ENCODE measurements around the gene PC. TPM values are rescaled to one million over a fixed set of nuclear protein-coding genes. Genes with fewer than 3 reads are reported as not detected.

Gene PC
- total RNA-seq, 1 donor from 2014 or later: 30.3 TPM

Other genes starting within 250 kb of the PC start
- gene SPTBN2, start 229.2 kb downstream of the PC start, total RNA-seq (ENCODE audit: insufficient read depth, low replicate concordance): 46.5 TPM
- gene RCE1, start 114.9 kb downstream of the PC start, total RNA-seq (ENCODE audit: insufficient read depth, low replicate concordance): 12.3 TPM
- gene LRFN4, start 101.3 kb downstream of the PC start, total RNA-seq (ENCODE audit: insufficient read depth, low replicate concordance): 4.6 TPM
- gene C11orf86, start 16.9 kb upstream of the PC start, total RNA-seq (ENCODE audit: insufficient read depth, low replicate concordance): not detected
- gene SYT12, start 64.8 kb upstream of the PC start, total RNA-seq (ENCODE audit: insufficient read depth, low replicate concordance): 3.1 TPM
- gene RHOD, start 98.5 kb upstream of the PC start, total RNA-seq (ENCODE audit: insufficient read depth, low replicate concordance): 15.2 TPM
- gene KDM2A, start 160.9 kb upstream of the PC start, total RNA-seq (ENCODE audit: insufficient read depth, low replicate concordance): 44.1 TPM